Gastroesophageal sphincter (tissue), 4 donors: ENCODE results near the gene PAGR1. TPM values are rescaled to one million over a fixed set of nuclear protein-coding genes. Genes with fewer than 3 reads are reported as not detected.

Experiments used
- ATAC-seq: fragments of 150-250 bp; one replicate; pipeline ENCODE4 v1.9.1; 2016; ENCODE audit warnings: mild to moderate bottlenecking, moderate library complexity
- H3K27ac ChIP-seq, 4 donors: fragments of 200-600 bp; sonication (generic) in 3 of 4; 1 replicate in 3 of 4; 2 replicates in 1 of 4; pipeline ENCODE4 v1.5.1; 2016 to 2019
- H3K27me3 ChIP-seq: fragments of 200-600 bp; sonication (generic); one replicate; pipeline ENCODE4 v1.5.1; 2019
- H3K36me3 ChIP-seq, 2 donors: fragments of 200-600 bp; sonication (generic); one replicate each; pipeline ENCODE4 v1.5.1; 2019; ENCODE audit warnings: control low read depth in 1 of 2
- H3K4me1 ChIP-seq, 3 donors: fragments of 200-600 bp; sonication (generic); 1 replicate in 2 of 3; 2 replicates in 1 of 3; pipeline ENCODE4 v1.5.1; 2016 to 2019; ENCODE audit warnings: control low read depth in 2 of 3
- H3K4me3 ChIP-seq, 2 donors: fragments of 200-600 bp; sonication (generic); one replicate each; pipeline ENCODE4 v1.5.1; 2019; ENCODE audit warnings: mild to moderate bottlenecking in 1 of 2, moderate library complexity in 1 of 2
- H3K9me3 ChIP-seq, 3 donors: fragments of 200-600 bp; sonication (generic); one replicate each; pipeline ENCODE4 v1.5.1; 2017 to 2019; ENCODE audit warnings: control low read depth in 2 of 3
- CTCF ChIP-seq, 4 experiments: fragments of 200-600 bp in 2 of 4; fragments of 450-650 bp in 2 of 4; sonication (generic) in 1 of 4; IDR thresholded peaks; one replicate each; pipeline ENCODE4 v1.5.1; 2017 to 2019; ENCODE audit warnings: antibody characterized with exemption in 4 of 4, mild to moderate bottlenecking in 2 of 4, moderate library complexity in 2 of 4
- EP300 ChIP-seq: sonication (generic); formaldehyde crosslinking; IDR thresholded peaks from one replicate; pipeline ENCODE4 v1.6.1; 2017; ENCODE audit warnings: antibody characterized with exemption, mild to moderate bottlenecking
- POLR2A ChIP-seq, 2 donors: fragments of 450-650 bp; IDR thresholded peaks; one replicate each; pipeline ENCODE4 v1.6.1; 2017; ENCODE audit warnings: antibody characterized with exemption in 2 of 2, mild to moderate bottlenecking in 2 of 2, moderate library complexity in 1 of 2
- POLR2AphosphoS5 ChIP-seq: sonication (generic); formaldehyde crosslinking; IDR thresholded peaks from one replicate; pipeline ENCODE4 v1.6.1; 2017; ENCODE audit warnings: antibody characterized with exemption
- WGBS, 2 donors: methylation state at CpG; one replicate each; pipeline ENCODE4 v1.1.5; 2018; ENCODE audit warnings: low coverage in 1 of 2; 5-methylcytosine and 5-hydroxymethylcytosine counted together
- total RNA-seq, 4 donors: library from RNA; depleted of rRNA; stranded (reverse); fragments of >200 nt; gene quantifications; one replicate each; pipeline ENCODE4 v1.1.0, GENCODE V29; 2016

Gene PAGR1
- total RNA-seq, 4 donors from 2014 or later, result 19.3 to 29.6 (median 20.2) TPM

GRCh38 chr16:29842732-29843346 lies 26.9 kb downstream of the PAGR1 start:
- WGBS, 2 donors, result 92 to 100% methylated on average over 2 to 7 of the region's 9 CpGs
- ATAC-seq, result no peak
- H3K9me3 ChIP-seq, result no peaks in the 10 kb centered on the region
- H3K4me1 ChIP-seq, result peaks cover 0 to 12% (median 4%) of the 10 kb centered on the region in 3 donors
- peaks cover 0 to 98% of the 10 kb centered on the region in 2 donors for H3K36me3 ChIP-seq
- no peak overlapping the region for H3K4me3 ChIP-seq
- H3K27me3 ChIP-seq, result no peaks in the 10 kb centered on the region
- TF ChIP-seq CTCF (IDR thresholded peaks at IDR 0.05) (no peak), EP300 (no peak), POLR2AphosphoS5 (no peak), POLR2A (IDR thresholded peaks at IDR 0.05) (no peak)
- H3K27ac ChIP-seq, result no peak overlapping the region

- no peak overlapping the region for H3K4me3 ChIP-seq
- H3K9me3 ChIP-seq, result no peaks in the 10 kb centered on the region
- peaks cover 0 to 93% of the 10 kb centered on the region in 2 donors for H3K36me3 ChIP-seq
- H3K27ac ChIP-seq, result no peak overlapping the region
- H3K4me1 ChIP-seq, result peaks cover 0 to 20% (median 4%) of the 10 kb centered on the region in 3 donors
- no peaks in the 10 kb centered on the region for H3K27me3 ChIP-seq
- 83% methylated on average over 1 to 2 of the region's 8 CpGs for WGBS, 2 donors
- TF ChIP-seq EP300 (no peak), POLR2AphosphoS5 (no peak), CTCF (IDR thresholded peaks at IDR 0.05) (no peak), POLR2A (IDR thresholded peaks at IDR 0.05) (no peak)
- ATAC-seq, result no peak
These were observed 28.0 kb downstream of the PAGR1 start for GRCh38 chr16:29843931-29844330.

GRCh38 chr16:29844575-29845331 lies 28.8 kb downstream of the PAGR1 start:
- peaks cover 0 to 86% of the 10 kb centered on the region in 2 donors for H3K36me3 ChIP-seq
- H3K27ac ChIP-seq, result peak overlapping the region in 3 of 4 donors; percentile 8 to 61 (median 27)
- peaks cover 0 to 28% (median 4%) of the 10 kb centered on the region in 3 donors for H3K4me1 ChIP-seq
- no peaks in the 10 kb centered on the region for H3K9me3 ChIP-seq
- no peaks in the 10 kb centered on the region for H3K27me3 ChIP-seq
- H3K4me3 ChIP-seq, result no peak overlapping the region
- WGBS, 2 donors, result 56 to 59% methylated on average over 3 to 4 of the region's 28 CpGs
- TF ChIP-seq POLR2AphosphoS5 (peak; percentile 7), POLR2A (IDR thresholded peaks at IDR 0.05) (no peak), EP300 (no peak), CTCF (IDR thresholded peaks at IDR 0.05) (no peak)
- ATAC-seq, result peak; percentile 69

- peaks cover 0 to 77% of the 10 kb centered on the region in 2 donors for H3K36me3 ChIP-seq
- WGBS, 2 donors, result 100% methylated on average over 1 of the region's 18 CpGs; no CpG with 5 or more reads in 1 of the 2 donors
- H3K27ac ChIP-seq, result peak overlapping the region in 2 of 4 donors; percentile 11 to 12
- peaks cover 0 to 32% (median 4%) of the 10 kb centered on the region in 3 donors for H3K4me1 ChIP-seq
- no peak overlapping the region for H3K4me3 ChIP-seq
- H3K27me3 ChIP-seq, result no peaks in the 10 kb centered on the region
- H3K9me3 ChIP-seq, result no peaks in the 10 kb centered on the region
- TF ChIP-seq POLR2AphosphoS5, result no peak
- no peak for ATAC-seq
These were observed 29.7 kb downstream of the PAGR1 start for GRCh38 chr16:29845656-29846055.

GRCh38 chr16:29848420-29849297 lies 32.7 kb downstream of the PAGR1 start:
- Histone ChIP-seq H3K4me3 (no peak overlapping the region), H3K9me3 (no peaks in the 10 kb centered on the region), H3K36me3 (peaks cover 0 to 48% of the 10 kb centered on the region in 2 donors), H3K27me3 (no peaks in the 10 kb centered on the region), H3K4me1 (peaks cover 0 to 32% (median 4%) of the 10 kb centered on the region in 3 donors), H3K27ac (peak overlapping the region in 3 of 4 donors; percentile 21 to 56 (median 48))
- no peak for TF ChIP-seq POLR2A (IDR thresholded peaks at IDR 0.05)
- no peak for TF ChIP-seq POLR2AphosphoS5
- TF ChIP-seq EP300, result no peak
- TF ChIP-seq CTCF (IDR thresholded peaks at IDR 0.05), result peak in 3 of 4 experiments; percentile 81 to 94 (median 87)
- peak; percentile 77 for ATAC-seq
- 43 to 60% methylated on average over 1 of the region's 15 CpGs for WGBS, 2 donors
